ENCODE results near the gene TMEM233. TPM values are rescaled to one million over a fixed set of nuclear protein-coding genes. Genes with fewer than 3 reads are reported as not detected.
"Not testable (repeated sequence)": the region's sequence is repeated elsewhere in the genome, so short reads cannot be mapped to it uniquely, and the experiment has no call there.

The TMEM233 gene
- total RNA-seq, 1 donor from 2014 or later: not detected

GRCh38 chr12:119603767-119604166 lies 10.2 kb downstream of the TMEM233 start:
- intact Hi-C loops (cut with micrococcal nuclease): no loop called here

- intact Hi-C loops (cut with micrococcal nuclease): no loop called here
Observed at GRCh38 chr12:119609358-119609757, 15.8 kb downstream of the TMEM233 start.

GRCh38 chr12:119613319-119613936 lies 19.9 kb downstream of the TMEM233 start:
- intact Hi-C loops (cut with micrococcal nuclease): no loop called here

- intact Hi-C loops (cut with micrococcal nuclease): no loop called here
Observed at GRCh38 chr12:119614705-119615104, 21.1 kb downstream of the TMEM233 start.

GRCh38 chr12:119615518-119616475 lies 22.2 kb downstream of the TMEM233 start:
- intact Hi-C loops (cut with micrococcal nuclease): no loop called here

- intact Hi-C loops (cut with micrococcal nuclease): not testable (repeated sequence)
Observed at GRCh38 chr12:119618328-119618896, 24.8 kb downstream of the TMEM233 start.

- intact Hi-C loops (cut with micrococcal nuclease): no loop called here
Observed at GRCh38 chr12:119620490-119620889, 26.9 kb downstream of the TMEM233 start.

GRCh38 chr12:119621878-119622277 lies 28.3 kb downstream of the TMEM233 start:
- intact Hi-C loops (cut with micrococcal nuclease): no loop called here

GRCh38 chr12:119624966-119625365 lies 31.4 kb downstream of the TMEM233 start:
- intact Hi-C loops (cut with micrococcal nuclease): no loop called here

GRCh38 chr12:119627019-119627643 lies 33.6 kb downstream of the TMEM233 start:
- intact Hi-C loops (cut with micrococcal nuclease): no loop called here

GRCh38 chr12:119627686-119628085 lies 34.1 kb downstream of the TMEM233 start:
- intact Hi-C loops (cut with micrococcal nuclease): no loop called here

- intact Hi-C loops (cut with micrococcal nuclease): no loop called here
Observed at GRCh38 chr12:119630223-119630780, 36.7 kb downstream of the TMEM233 start.

GRCh38 chr12:119630962-119631550 lies 37.5 kb downstream of the TMEM233 start:
- intact Hi-C loops (cut with micrococcal nuclease): no loop called here

- intact Hi-C loops (cut with micrococcal nuclease): no loop called here
Observed at GRCh38 chr12:119631930-119632678, 38.5 kb downstream of the TMEM233 start.

- intact Hi-C loops (cut with micrococcal nuclease): no loop called here
Observed at GRCh38 chr12:119634743-119635142, 41.2 kb downstream of the TMEM233 start.

GRCh38 chr12:119642986-119643385 lies 49.4 kb downstream of the TMEM233 start:
- intact Hi-C loops (cut with micrococcal nuclease): no loop called here

GRCh38 chr12:119644930-119645329 lies 51.4 kb downstream of the TMEM233 start:
- intact Hi-C loops (cut with micrococcal nuclease): no loop called here

GRCh38 chr12:119645535-119646059 lies 52.0 kb downstream of the TMEM233 start:
- intact Hi-C loops (cut with micrococcal nuclease): no loop called here

- intact Hi-C loops (cut with micrococcal nuclease): no loop called here
Observed at GRCh38 chr12:119649202-119649808, 55.7 kb downstream of the TMEM233 start.

GRCh38 chr12:119652665-119653064 lies 59.1 kb downstream of the TMEM233 start:
- intact Hi-C loops (cut with micrococcal nuclease): no loop called here

Data from T-helper 2 cell treated with Interferon-gamma antibody and Interleukin-4, amounts not matched to agents 100 ng/mL and 5 ng/mL, for 36 hours (primary cell).